Peyer's patch (tissue), 4 donors: ENCODE data around the gene THRA. TPM values are rescaled to one million over a fixed set of nuclear protein-coding genes. Genes with fewer than 3 reads are reported as not detected.

ENCODE experiments used
- DNase-seq, 3 donors: peaks; one replicate each; pipeline ENCODE4 v3.0.0-alpha.2; 2017 to 2019
- H3K27ac ChIP-seq, 4 donors: fragments of 200-600 bp; sonication (generic); one replicate each; pipeline ENCODE4 v1.5.1; 2016 to 2019
- H3K27me3 ChIP-seq, 2 donors: fragments of 200-600 bp; sonication (generic); one replicate each; pipeline ENCODE4 v1.5.1; 2019
- H3K36me3 ChIP-seq, 3 donors: fragments of 200-600 bp; sonication (generic); one replicate each; pipeline ENCODE4 v1.5.1; 2016 to 2019
- H3K4me1 ChIP-seq, 4 donors: fragments of 200-600 bp; sonication (generic); one replicate each; pipeline ENCODE4 v1.5.1; 2016 to 2019
- H3K4me3 ChIP-seq, 4 donors: fragments of 200-600 bp; sonication (generic); 1 replicate in 3 of 4; 2 replicates in 1 of 4; pipeline ENCODE4 v1.5.1; 2016 to 2019; ENCODE audit warnings: mild to moderate bottlenecking in 1 of 4
- H3K9me3 ChIP-seq, 4 donors: fragments of 200-600 bp; sonication (generic); one replicate each; pipeline ENCODE4 v1.5.1; 2016 to 2019; ENCODE audit warnings: mild to moderate bottlenecking in 1 of 4
- CTCF ChIP-seq, 6 experiments: fragments of 450-650 bp in 4 of 6; fragments of 200-600 bp in 2 of 6; sonication (generic) in 1 of 6; IDR thresholded peaks; one replicate each; pipeline ENCODE4 v1.5.1; 2017 to 2019; ENCODE audit warnings: antibody characterized with exemption in 6 of 6, mild to moderate bottlenecking in 3 of 6, moderate library complexity in 1 of 6
- POLR2A ChIP-seq, 2 donors: fragments of 450-650 bp; IDR thresholded peaks; one replicate each; pipeline ENCODE4 v1.5.1; 2017; ENCODE audit warnings: antibody characterized with exemption in 2 of 2, mild to moderate bottlenecking in 2 of 2, moderate library complexity in 2 of 2
- total RNA-seq, 4 donors: library from RNA; depleted of rRNA; stranded (reverse); fragments of >200 nt; gene quantifications; one replicate each; pipeline ENCODE4 v1.1.0, GENCODE V29; 2016

Gene THRA
- total RNA-seq, 4 donors from 2014 or later = 43.4 to 80.5 (median 68.5) TPM

- H3K4me3 ChIP-seq = no peak overlapping the region
- H3K4me1 ChIP-seq = peaks cover 0 to 5% (median 1%) of the 10 kb centered on the region in 4 donors
- DNase-seq = no peak
- TF ChIP-seq CTCF (IDR thresholded peaks at IDR 0.05) (no peak), POLR2A (IDR thresholded peaks at IDR 0.05) (no peak)
- H3K27me3 ChIP-seq = no peaks in the 10 kb centered on the region
- no peak overlapping the region for H3K27ac ChIP-seq
- H3K36me3 ChIP-seq = peaks cover 0 to 82% (median 0%) of the 10 kb centered on the region in 3 donors
- H3K9me3 ChIP-seq = no peaks in the 10 kb centered on the region
Measured at GRCh38 chr17:40025559-40025958, 37.2 kb upstream of the THRA start.

GRCh38 chr17:40025991-40026815 lies 36.6 kb upstream of the THRA start:
- H3K27me3 ChIP-seq = no peaks in the 10 kb centered on the region
- H3K36me3 ChIP-seq = peaks cover 0 to 82% (median 0%) of the 10 kb centered on the region in 3 donors
- H3K4me3 ChIP-seq = no peak overlapping the region
- peak in 1 of 3 donors; percentile 65 for DNase-seq
- no peaks in the 10 kb centered on the region for H3K9me3 ChIP-seq
- H3K4me1 ChIP-seq = peaks cover 0 to 8% (median 1%) of the 10 kb centered on the region in 4 donors
- no peak for TF ChIP-seq CTCF (IDR thresholded peaks at IDR 0.05)
- TF ChIP-seq POLR2A (IDR thresholded peaks at IDR 0.05) = no peak
- peak overlapping the region in 1 of 4 donors; percentile 8 for H3K27ac ChIP-seq

GRCh38 chr17:40026816-40027613 lies 35.8 kb upstream of the THRA start:
- H3K4me3 ChIP-seq = no peak overlapping the region
- DNase-seq = peak; percentile 66 to 93 (median 83)
- peaks cover 0 to 82% (median 0%) of the 10 kb centered on the region in 3 donors for H3K36me3 ChIP-seq
- TF ChIP-seq CTCF (IDR thresholded peaks at IDR 0.05) (peak; percentile 60 to 96 (median 88)), POLR2A (IDR thresholded peaks at IDR 0.05) (no peak)
- no peaks in the 10 kb centered on the region for H3K9me3 ChIP-seq
- peak overlapping the region in 1 of 4 donors; percentile 3 for H3K27ac ChIP-seq
- peaks cover 0 to 16% (median 1%) of the 10 kb centered on the region in 4 donors for H3K4me1 ChIP-seq
- H3K27me3 ChIP-seq = no peaks in the 10 kb centered on the region

- H3K4me3 ChIP-seq = no peak overlapping the region
- TF ChIP-seq CTCF (IDR thresholded peaks at IDR 0.05) (no peak), POLR2A (IDR thresholded peaks at IDR 0.05) (no peak)
- no peaks in the 10 kb centered on the region for H3K9me3 ChIP-seq
- no peak for DNase-seq
- H3K27ac ChIP-seq = peak overlapping the region in 1 of 4 donors; percentile 3
- peaks cover 0 to 19% (median 1%) of the 10 kb centered on the region in 4 donors for H3K4me1 ChIP-seq
- H3K27me3 ChIP-seq = no peaks in the 10 kb centered on the region
- H3K36me3 ChIP-seq = peaks cover 0 to 80% (median 0%) of the 10 kb centered on the region in 3 donors
Measured at GRCh38 chr17:40027614-40028012, 35.2 kb upstream of the THRA start.

GRCh38 chr17:40028595-40028994 lies 34.2 kb upstream of the THRA start:
- Histone ChIP-seq H3K4me3 (no peak overlapping the region), H3K27me3 (no peaks in the 10 kb centered on the region), H3K9me3 (no peaks in the 10 kb centered on the region), H3K4me1 (peaks cover 0 to 29% (median 1%) of the 10 kb centered on the region in 4 donors), H3K36me3 (peaks cover 0 to 79% (median 0%) of the 10 kb centered on the region in 3 donors), H3K27ac (no peak overlapping the region)
- TF ChIP-seq POLR2A (IDR thresholded peaks at IDR 0.05) = no peak
- TF ChIP-seq CTCF (IDR thresholded peaks at IDR 0.05) = no peak
- no peak for DNase-seq
